ENCODE measurements around the gene SCYL1. TPM values are rescaled to one million over a fixed set of nuclear protein-coding genes. Genes with fewer than 3 reads are reported as not detected.

Gene SCYL1
- total and polyA plus RNA-seq, 12 donors, result 47.4 to 130 (median 56.7) TPM

GRCh38 chr11:65558930-65559509 lies 34.1 kb downstream of the SCYL1 start:
- H3K4me1 ChIP-seq, result peaks cover 38 to 72% (median 57%) of the 10 kb centered on the region in 9 donors
- H3K27me3 ChIP-seq, result peaks cover 0 to 9% (median 0%) of the 10 kb centered on the region in 7 donors
- 36 to 38% methylated on average over 17 to 19 of the region's 19 CpGs for WGBS, 2 donors
- intact Hi-C loops (cut with DNase I), result loop anchor here in 2 of 10 donors (1.0 kb wide), 1 partner anchor 19 kb away; no protein-coding TSS in a partner anchor
- no peaks in the 10 kb centered on the region for H3K9me3 ChIP-seq
- peak overlapping the region in 9 of 10 donors; percentile 56 to 76 (median 66) for H3K4me3 ChIP-seq
- H3K36me3 ChIP-seq, result peaks cover 0 to 2% (median 0%) of the 10 kb centered on the region in 9 donors
- TF ChIP-seq CTCF (IDR thresholded peaks at IDR 0.05), result peak in 3 of 9 donors; percentile 26 to 34 (median 32)
- DNase-seq (peak; percentile 75 to 77), ATAC-seq (peak; percentile 43 to 76 (median 70))
- peak overlapping the region; percentile 84 to 99 (median 94) for H3K27ac ChIP-seq

- peak in 2 of 8 donors; percentile 0 for ATAC-seq
- DNase-seq, result no peak
- H3K9me3 ChIP-seq, result no peaks in the 10 kb centered on the region
Measured at GRCh38 chr11:65559535-65559934, 34.7 kb downstream of the SCYL1 start.

GRCh38 chr11:65559951-65560537 lies 35.2 kb downstream of the SCYL1 start:
- ATAC-seq, result peak in 6 of 8 donors; percentile 7 to 46 (median 32)

More at GRCh38 chr11:65559535-65559934, 34.7 kb downstream of the SCYL1 start:
- no peak for TF ChIP-seq CTCF (IDR thresholded peaks at IDR 0.05)
- 59% methylated on average over 5 of the region's 5 CpGs for WGBS, 2 donors
- H3K4me3 ChIP-seq, result peak overlapping the region in 1 of 10 donors; percentile 66
- H3K4me1 ChIP-seq, result peaks cover 38 to 67% (median 57%) of the 10 kb centered on the region in 9 donors
- no peaks in the 10 kb centered on the region for H3K36me3 ChIP-seq
- peaks cover 0 to 9% (median 0%) of the 10 kb centered on the region in 7 donors for H3K27me3 ChIP-seq
- peak overlapping the region; percentile 84 to 99 (median 94) for H3K27ac ChIP-seq
- intact Hi-C loops (cut with DNase I), result no loop called here

More at GRCh38 chr11:65559951-65560537, 35.2 kb downstream of the SCYL1 start:
- H3K9me3 ChIP-seq, result no peaks in the 10 kb centered on the region
- WGBS, 2 donors, result 31 to 46% methylated on average over 5 of the region's 5 CpGs
- peaks cover 0 to 9% (median 0%) of the 10 kb centered on the region in 7 donors for H3K27me3 ChIP-seq
- intact Hi-C loops (cut with DNase I), result no loop called here
- peak in 1 of 2 donors; percentile 55 for DNase-seq
- H3K4me3 ChIP-seq, result no peak overlapping the region
- peak overlapping the region; percentile 84 to 99 (median 94) for H3K27ac ChIP-seq
- no peaks in the 10 kb centered on the region for H3K36me3 ChIP-seq
- TF ChIP-seq CTCF (IDR thresholded peaks at IDR 0.05), result no peak
- peaks cover 37 to 67% (median 53%) of the 10 kb centered on the region in 9 donors for H3K4me1 ChIP-seq

All from heart right ventricle (tissue), 16 donors.